ENCODE data around the gene SLC22A23. TPM values are rescaled to one million over a fixed set of nuclear protein-coding genes. Genes with fewer than 3 reads are reported as not detected.
A peak's percentile ranks its signal among the peaks of the same experiment; 100 is the strongest.

SLC22A23 gene
- total RNA-seq, 4 donors from 2014 or later = 6.6 to 25.0 (median 14.6) TPM

DNA sequence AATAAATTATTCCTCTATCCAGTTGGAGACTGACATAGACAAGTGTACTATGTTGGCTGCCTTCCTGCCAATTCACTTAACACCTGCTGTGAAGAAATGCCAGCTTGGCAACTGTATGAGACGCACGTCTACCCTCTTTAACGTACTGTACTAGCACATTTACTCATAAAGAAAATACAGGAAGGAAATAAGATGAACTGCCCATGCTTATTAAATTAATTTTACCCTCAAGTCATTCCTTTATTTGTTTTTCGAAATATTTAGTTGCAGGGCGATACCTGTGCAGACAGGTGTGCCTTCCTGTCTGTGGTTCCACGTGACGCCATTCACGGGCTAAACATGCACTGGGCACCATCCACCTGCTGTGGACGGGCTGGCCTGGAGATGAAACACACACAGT, 146.1 kb downstream of the SLC22A23 start:
- ATAC-seq (peak; percentile 71 to 82), DNase-seq (no peak)
- no peak overlapping the region for H3K4me3 ChIP-seq
- no peak for TF ChIP-seq POLR2A (IDR thresholded peaks at IDR 0.05)
- no peak for TF ChIP-seq CTCF (IDR thresholded peaks at IDR 0.05 in 4 of 5, conservative IDR thresholded peaks at IDR 0.05 in 1 of 5)
- H3K27ac ChIP-seq = no peak overlapping the region
- no peaks in the 10 kb centered on the region for H3K36me3 ChIP-seq
- no peaks in the 10 kb centered on the region for H3K9me3 ChIP-seq
- peaks cover 10 to 14% of the 10 kb centered on the region in 2 donors for H3K4me1 ChIP-seq
- in situ Hi-C loops (cut with MboI; ENCODE audit: low sequenced_read_pairs in 4 of 4) = no loop called here
- intact Hi-C loops (cut with DNase I; ENCODE audit: low total_unique reads) = no loop called here
- no peaks in the 10 kb centered on the region for H3K27me3 ChIP-seq

GRCh38 chr6:3310051-3310448, 146.8 kb downstream of the SLC22A23 start:
- ATAC-seq (no peak), DNase-seq (no peak)
- intact Hi-C loops (cut with DNase I; ENCODE audit: low total_unique reads) = no loop called here
- Histone ChIP-seq H3K4me3 (no peak overlapping the region), H3K36me3 (no peaks in the 10 kb centered on the region), H3K27me3 (no peaks in the 10 kb centered on the region), H3K4me1 (peaks cover 10 to 14% of the 10 kb centered on the region in 2 donors), H3K9me3 (no peaks in the 10 kb centered on the region), H3K27ac (no peak overlapping the region)
- in situ Hi-C loops (cut with MboI; ENCODE audit: low sequenced_read_pairs in 4 of 4) = no loop called here
- TF ChIP-seq POLR2A (IDR thresholded peaks at IDR 0.05) (no peak), CTCF (IDR thresholded peaks at IDR 0.05 in 4 of 5, conservative IDR thresholded peaks at IDR 0.05 in 1 of 5) (no peak)

GRCh38 chr6:3309391-3310050, 147.3 kb downstream of the SLC22A23 start:
- H3K27me3 ChIP-seq = no peaks in the 10 kb centered on the region
- no peak overlapping the region for H3K4me3 ChIP-seq
- TF ChIP-seq CTCF (IDR thresholded peaks at IDR 0.05 in 4 of 5, conservative IDR thresholded peaks at IDR 0.05 in 1 of 5) = no peak
- H3K4me1 ChIP-seq = peaks cover 10 to 14% of the 10 kb centered on the region in 2 donors
- no peaks in the 10 kb centered on the region for H3K36me3 ChIP-seq
- DNase-seq = no peak
- H3K9me3 ChIP-seq = no peaks in the 10 kb centered on the region
- H3K27ac ChIP-seq = no peak overlapping the region
- peak in 1 of 2 donors; percentile 35 for ATAC-seq
- intact Hi-C loops (cut with DNase I; ENCODE audit: low total_unique reads) (no loop called here), in situ Hi-C loops (cut with MboI; ENCODE audit: low sequenced_read_pairs in 4 of 4) (no loop called here)

GRCh38 chr6:3308106-3308505, 148.7 kb downstream of the SLC22A23 start:
- H3K27me3 ChIP-seq = no peaks in the 10 kb centered on the region
- H3K36me3 ChIP-seq = no peaks in the 10 kb centered on the region
- peaks cover 10 to 14% of the 10 kb centered on the region in 2 donors for H3K4me1 ChIP-seq
- intact Hi-C loops (cut with DNase I; ENCODE audit: low total_unique reads) (no loop called here), in situ Hi-C loops (cut with MboI; ENCODE audit: low sequenced_read_pairs in 4 of 4) (no loop called here)
- ATAC-seq (no peak), DNase-seq (no peak)
- TF ChIP-seq CTCF (IDR thresholded peaks at IDR 0.05 in 4 of 5, conservative IDR thresholded peaks at IDR 0.05 in 1 of 5) (no peak), POLR2A (IDR thresholded peaks at IDR 0.05) (no peak)
- no peaks in the 10 kb centered on the region for H3K9me3 ChIP-seq
- no peak overlapping the region for H3K27ac ChIP-seq
- H3K4me3 ChIP-seq = no peak overlapping the region

DNA sequence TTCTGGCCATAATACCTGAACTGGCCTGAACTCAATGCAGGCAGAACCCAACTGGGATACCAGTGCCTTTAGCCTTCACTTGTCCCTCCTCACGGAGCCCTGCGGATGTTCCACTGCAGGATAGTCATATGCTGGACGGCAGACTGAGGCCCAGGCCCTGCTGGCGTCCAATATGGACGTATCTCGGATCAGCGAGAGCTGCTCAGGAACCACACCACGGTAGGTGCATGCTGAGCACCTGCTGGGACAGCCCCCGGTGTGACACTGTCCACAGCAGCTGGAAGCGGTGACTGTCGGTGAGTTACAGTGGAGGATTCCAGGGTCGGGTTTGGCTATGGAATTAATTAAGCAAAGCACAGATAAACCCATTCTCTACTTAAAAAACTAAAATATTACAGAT, 149.4 kb downstream of the SLC22A23 start:
- Histone ChIP-seq H3K27me3 (no peaks in the 10 kb centered on the region), H3K27ac (no peak overlapping the region), H3K36me3 (no peaks in the 10 kb centered on the region), H3K4me3 (no peak overlapping the region), H3K9me3 (no peaks in the 10 kb centered on the region), H3K4me1 (peaks cover 10 to 14% of the 10 kb centered on the region in 2 donors)
- no peak for ATAC-seq
- in situ Hi-C loops (cut with MboI; ENCODE audit: low sequenced_read_pairs in 4 of 4) = no loop called here
- intact Hi-C loops (cut with DNase I; ENCODE audit: low total_unique reads) = no loop called here
- DNase-seq = no peak
- TF ChIP-seq CTCF (IDR thresholded peaks at IDR 0.05 in 4 of 5, conservative IDR thresholded peaks at IDR 0.05 in 1 of 5) = no peak
- no peak for TF ChIP-seq POLR2A (IDR thresholded peaks at IDR 0.05)

Data from gastrocnemius medialis (tissue), 4 donors.